ENCODE results near the gene GPR135.

DNA sequence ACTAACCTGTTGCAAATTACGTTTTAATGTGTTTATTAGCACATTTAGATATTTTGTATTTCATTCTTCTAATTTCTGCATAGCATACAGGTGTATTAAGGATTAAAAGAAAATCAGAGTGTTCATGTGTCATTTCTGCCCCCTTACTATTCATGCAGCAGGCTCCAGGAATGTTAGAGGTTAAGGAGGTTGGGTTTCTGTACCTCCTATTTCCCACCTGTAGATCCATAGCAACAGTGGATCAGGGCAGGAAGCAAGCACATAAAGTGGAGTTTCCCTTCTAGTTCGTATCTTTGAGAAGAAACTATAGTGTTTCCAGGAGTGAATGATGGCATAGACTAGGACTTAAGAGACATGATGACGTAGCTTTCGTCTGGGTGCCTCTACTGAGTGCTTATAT, 38.1 kb upstream of the GPR135 start:
- TF ChIP-seq, protein P1, sequence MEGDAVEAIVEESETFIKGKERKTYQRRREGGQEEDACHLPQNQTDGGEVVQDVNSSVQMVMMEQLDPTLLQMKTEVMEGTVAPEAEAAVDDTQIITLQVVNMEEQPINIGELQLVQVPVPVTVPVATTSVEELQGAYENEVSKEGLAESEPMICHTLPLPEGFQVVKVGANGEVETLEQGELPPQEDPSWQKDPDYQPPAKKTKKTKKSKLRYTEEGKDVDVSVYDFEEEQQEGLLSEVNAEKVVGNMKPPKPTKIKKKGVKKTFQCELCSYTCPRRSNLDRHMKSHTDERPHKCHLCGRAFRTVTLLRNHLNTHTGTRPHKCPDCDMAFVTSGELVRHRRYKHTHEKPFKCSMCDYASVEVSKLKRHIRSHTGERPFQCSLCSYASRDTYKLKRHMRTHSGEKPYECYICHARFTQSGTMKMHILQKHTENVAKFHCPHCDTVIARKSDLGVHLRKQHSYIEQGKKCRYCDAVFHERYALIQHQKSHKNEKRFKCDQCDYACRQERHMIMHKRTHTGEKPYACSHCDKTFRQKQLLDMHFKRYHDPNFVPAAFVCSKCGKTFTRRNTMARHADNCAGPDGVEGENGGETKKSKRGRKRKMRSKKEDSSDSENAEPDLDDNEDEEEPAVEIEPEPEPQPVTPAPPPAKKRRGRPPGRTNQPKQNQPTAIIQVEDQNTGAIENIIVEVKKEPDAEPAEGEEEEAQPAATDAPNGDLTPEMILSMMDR (IDR thresholded peaks at IDR 0.05): no peak
- no peak for TF ChIP-seq POLR2A (IDR thresholded peaks at IDR 0.05)
